ENCODE measurements around the gene ZNF423. TPM values are rescaled to one million over a fixed set of nuclear protein-coding genes. Genes with fewer than 3 reads are reported as not detected.

ZNF423 gene
- total and polyA plus RNA-seq, 9 of the 15 experiments (the other 6 are each of a cell fraction or from before 2014, with no cell fraction given) = not detected

- Histone ChIP-seq H2AFZ (ENCODE audit: low read depth, low read length) (no peak overlapping the region), H3K4me2 (ENCODE audit: insufficient read depth, low read length) (no peak overlapping the region), H3K4me1 (replicated peaks in 1 of 2; ENCODE audit: control insufficient read depth in 2 of 2, insufficient read depth in 2 of 2, low read length in 2 of 2) (peaks cover 0 to 23% of the 10 kb centered on the region in 2 experiments; a peak in 1 of 5 replicates), H3K36me3 (ENCODE audit: control insufficient read depth, insufficient read depth, low read length) (no peaks in the 10 kb centered on the region), H3K4me3 (no peak overlapping the region), H3K27me3 (ENCODE audit: control insufficient read depth in 2 of 2, insufficient read depth in 2 of 2, low read length in 2 of 2) (peaks cover 8 to 39% of the 10 kb centered on the region in 2 experiments; a peak in 4 of 5 replicates), H4K20me1 (replicated peaks; ENCODE audit: control insufficient read depth, insufficient read depth, low read length) (0 out of 2 replicates have a peak, but pooled peaks cover 4% of the 10 kb centered on the region), H3K9ac (ENCODE audit: insufficient read depth in 1 of 2, low read depth in 2 of 2, low read length in 2 of 2) (no peak overlapping the region), H3K9me3 (replicated peaks; ENCODE audit: control insufficient read depth, insufficient read depth, low read depth, low read length) (no peaks in the 10 kb centered on the region), H3K27ac (ENCODE audit: extremely low read depth, low read depth, low read length) (no peak overlapping the region), H3K9me1 (ENCODE audit: control insufficient read depth, insufficient read depth, low read length) (no peaks in the 10 kb centered on the region), H3K79me2 (ENCODE audit: control insufficient read depth, insufficient read depth, low read length) (no peaks in the 10 kb centered on the region)
- TF ChIP-seq FOXK2 (conservative IDR thresholded peaks at IDR 0.05 in 1 of 2, IDR thresholded peaks at IDR 0.05 in 1 of 2; ENCODE audit: low read depth in 2 of 2) (no peak), SNIP1 (IDR thresholded peaks at IDR 0.05; ENCODE audit: low read depth) (no peak), TBP (optimal IDR thresholded peaks at IDR 0.05; ENCODE audit: low read depth, low read length) (no peak), ZBTB7A (IDR thresholded peaks at IDR 0.05; ENCODE audit: borderline replicate concordance, control insufficient read depth, low read depth, low read length) (no peak), ZNF644 (tag; IDR thresholded peaks at IDR 0.05; ENCODE audit: low read depth) (no peak), TEAD1 (CRISPR knock-in tag; IDR thresholded peaks at IDR 0.05) (no peak), TFE3 (CRISPR knock-in tag; IDR thresholded peaks at IDR 0.05) (no peak)
- BruUV-seq (replicated peaks) = no TSS peak
- in situ Hi-C loops (cut with MboI) = no loop called here
- intact Hi-C loops (cut with micrococcal nuclease) = no loop called here
- ATAC-seq (no peak), FAIRE-seq (no peak), DNase-seq (ENCODE audit: extremely low read depth in 1 of 4, low spot score in 3 of 4) (no peak)
- CTCF ChIA-PET (ENCODE audit: low intra/inter-chr PET ratio) = no interaction called here
- POLR2A ChIA-PET = no interaction called here
- WGBS (ENCODE audit: insufficient coverage, low coverage, missing lambda C conversion rate) = 0% methylated on average over 4 of the region's 4 CpGs
These were observed 367.6 kb downstream of the ZNF423 start for GRCh38 chr16:49488336-49488735.
